Embryonic facial prominence (tissue), 1 donor: ENCODE results near the gene C21orf91.

Experiments used
- DNase-seq: peaks from one replicate; pipeline ENCODE4 v3.0.0-alpha.2; 2016; ENCODE audit errors: extremely low spot score

Gene C21orf91

DNA sequence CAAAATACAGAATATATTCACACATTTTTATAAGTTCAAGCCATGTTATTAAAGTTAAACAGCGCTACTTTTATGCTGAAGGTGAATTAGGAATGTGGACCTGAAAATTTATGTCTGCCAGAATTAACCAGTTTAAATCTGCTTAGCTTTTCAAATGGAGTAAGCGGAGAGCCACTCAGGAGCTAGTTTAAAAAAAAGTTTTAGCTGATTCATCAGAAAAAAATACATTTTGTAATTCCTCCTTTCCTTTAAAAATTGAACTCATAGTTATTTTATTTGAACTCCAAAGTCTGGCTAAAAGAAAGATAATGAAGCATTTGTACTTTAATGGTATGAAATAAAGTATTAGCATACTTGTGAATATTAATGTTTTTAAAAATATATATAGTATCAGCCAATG is 21.2 kb downstream of the C21orf91 start:
- no peak for DNase-seq

GRCh38 chr21:17796503-17796902 is 22.7 kb downstream of the C21orf91 start:
- DNase-seq = no peak

DNA sequence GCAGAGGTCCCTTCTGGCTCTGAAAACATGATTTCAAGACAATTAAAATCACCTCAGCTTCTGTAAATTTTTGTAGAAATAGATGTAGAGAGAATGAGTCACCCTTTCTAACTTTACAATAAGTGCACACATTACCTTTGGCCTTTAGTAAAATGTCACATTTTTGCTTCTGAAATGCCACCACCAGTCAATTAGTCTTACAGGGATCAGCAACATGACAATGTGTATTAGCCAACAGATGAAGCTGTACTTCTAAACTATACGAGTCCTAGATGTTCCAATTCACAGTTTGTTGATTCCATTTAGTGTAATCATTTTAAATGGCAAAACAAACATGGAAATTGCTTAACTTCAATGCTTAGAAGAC is 23.1 kb downstream of the C21orf91 start:
- DNase-seq = no peak

DNA sequence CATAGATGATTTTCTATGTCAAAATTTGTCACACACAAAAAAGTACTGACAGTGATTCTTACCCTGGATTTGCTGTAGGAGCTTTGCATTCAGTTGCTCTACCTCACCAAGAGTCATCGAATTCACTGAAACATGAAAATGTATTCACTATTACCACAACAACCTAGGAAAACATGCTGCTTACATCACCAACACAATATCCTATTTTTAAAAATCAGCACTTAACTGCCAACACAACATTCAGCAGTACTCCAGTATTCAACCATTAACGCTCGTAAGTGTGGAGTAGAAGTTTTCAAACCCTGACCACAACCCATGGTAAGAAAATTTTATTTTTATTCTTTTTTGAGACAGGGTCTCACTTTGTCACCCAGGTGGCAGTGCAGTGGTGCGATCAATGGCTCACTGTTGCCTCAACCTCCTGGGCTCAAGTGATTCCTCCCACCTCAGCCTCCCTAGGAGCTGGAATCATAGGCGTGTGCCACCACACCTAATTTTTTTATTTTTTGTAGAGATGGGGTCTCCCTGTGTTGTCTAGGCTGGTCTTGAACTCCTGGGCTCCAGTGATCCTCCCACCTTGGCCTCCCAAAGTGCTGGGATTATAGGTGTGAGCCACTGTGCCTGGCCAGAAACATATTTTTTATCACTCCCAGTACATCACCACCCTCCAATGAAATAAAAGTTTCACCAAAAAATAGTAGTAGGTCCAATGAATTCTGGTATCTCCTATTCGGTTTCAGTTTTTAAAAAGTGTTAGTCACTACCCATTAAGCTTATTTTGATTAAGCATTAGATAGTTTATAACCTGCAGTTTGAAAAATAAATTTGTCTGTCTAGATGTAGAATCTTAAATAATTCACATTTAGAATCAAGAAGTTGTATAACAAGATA is 23.8 kb downstream of the C21orf91 start:
- no peak for DNase-seq

DNA sequence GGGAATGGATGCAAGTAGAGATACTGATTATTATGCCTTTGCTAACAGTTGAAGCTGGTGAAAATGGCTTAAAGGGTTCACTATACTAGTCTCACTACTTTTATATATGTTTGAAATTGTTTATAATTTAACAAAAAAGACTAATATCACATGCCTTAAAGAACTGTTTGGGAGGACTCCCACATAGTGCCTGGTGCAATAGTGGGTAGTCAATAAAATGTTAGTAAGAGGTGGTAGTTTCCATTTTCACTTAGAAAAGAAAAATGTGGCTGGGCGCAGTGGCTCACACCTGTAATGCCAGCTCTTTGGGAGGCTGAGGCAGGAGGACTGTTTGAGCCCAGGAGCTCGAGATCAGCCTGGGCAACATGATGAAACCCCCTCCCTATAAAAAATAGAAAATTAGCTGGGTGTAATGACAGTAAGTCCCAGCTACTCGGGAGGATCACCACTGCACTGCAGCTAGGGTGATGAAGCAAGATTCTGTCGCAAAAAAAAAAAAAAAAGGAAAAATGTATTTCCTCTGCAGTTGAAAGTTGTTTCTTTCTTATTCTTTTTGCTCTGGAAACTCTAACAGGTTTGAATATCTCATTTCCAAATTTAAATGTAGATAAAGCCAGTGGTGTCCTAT is 24.5 kb downstream of the C21orf91 start:
- no peak for DNase-seq

- no peak for DNase-seq
Observed at GRCh38 chr21:17793246-17794123, 25.7 kb downstream of the C21orf91 start.

DNA sequence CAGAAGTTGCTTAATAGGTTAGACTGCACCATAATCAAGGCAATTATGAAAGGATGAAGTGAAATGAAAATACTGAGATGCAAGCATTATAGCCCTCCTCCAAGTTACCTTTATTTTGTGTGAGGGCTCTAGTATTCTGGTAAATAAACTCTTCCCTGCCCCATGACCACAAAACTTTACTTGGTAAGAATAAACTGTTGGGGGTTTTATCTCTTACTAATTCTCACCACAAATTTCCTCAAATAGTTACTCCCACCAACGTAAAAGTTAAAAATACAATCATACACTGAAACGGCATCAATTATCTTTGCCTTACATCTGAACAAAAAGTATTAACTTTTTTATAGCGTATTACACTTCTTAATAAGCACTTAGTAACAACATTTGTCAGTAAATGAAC is 29.5 kb downstream of the C21orf91 start:
- DNase-seq = no peak

- DNase-seq = no peak
Observed at GRCh38 chr21:17789069-17789468, 30.1 kb downstream of the C21orf91 start.

- no peak for DNase-seq
Observed at GRCh38 chr21:17786851-17787181, 32.3 kb downstream of the C21orf91 start.

- no peak for DNase-seq
Observed at GRCh38 chr21:17786071-17786850, 32.9 kb downstream of the C21orf91 start.

- DNase-seq = no peak
Observed at GRCh38 chr21:17785403-17785788, 33.8 kb downstream of the C21orf91 start.

- no peak for DNase-seq
Observed at GRCh38 chr21:17784604-17785402, 34.4 kb downstream of the C21orf91 start.

GRCh38 chr21:17784180-17784598 is 35.0 kb downstream of the C21orf91 start:
- DNase-seq = no peak

DNA sequence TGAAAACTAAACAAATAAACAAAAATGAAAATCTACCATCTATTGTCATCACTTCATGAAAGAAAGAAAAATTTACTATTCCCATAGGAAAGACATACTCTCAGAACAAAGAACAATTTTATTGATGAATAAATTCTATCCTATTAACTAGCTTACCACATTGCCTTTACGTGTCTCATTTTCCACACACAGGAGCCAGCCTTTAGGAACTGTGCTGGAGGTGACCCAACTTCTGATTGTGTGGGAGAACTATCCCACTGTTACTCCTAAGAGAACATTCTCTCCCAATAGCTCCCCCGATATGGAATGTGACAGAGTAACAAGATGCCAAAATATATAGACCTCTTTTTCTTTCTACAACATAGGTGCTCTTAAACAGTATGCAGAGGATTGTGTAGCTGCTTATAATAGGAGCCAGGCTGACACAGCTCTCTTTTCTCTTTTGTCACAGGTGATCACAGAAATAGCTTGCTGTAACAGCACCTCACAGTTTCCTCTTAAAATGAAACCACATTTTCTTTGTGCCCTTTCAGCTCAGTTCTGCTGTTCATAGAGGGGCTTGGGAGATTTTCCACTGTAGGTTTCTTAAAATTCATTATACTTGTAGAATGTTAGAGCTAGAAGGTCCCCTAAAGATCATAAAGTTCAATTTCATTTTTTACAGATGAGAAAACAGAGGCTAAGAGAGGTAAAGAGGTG is 35.5 kb downstream of the C21orf91 start:
- DNase-seq = no peak

- no peak for DNase-seq
Observed at GRCh38 chr21:17783003-17783402, 36.2 kb downstream of the C21orf91 start.

DNA sequence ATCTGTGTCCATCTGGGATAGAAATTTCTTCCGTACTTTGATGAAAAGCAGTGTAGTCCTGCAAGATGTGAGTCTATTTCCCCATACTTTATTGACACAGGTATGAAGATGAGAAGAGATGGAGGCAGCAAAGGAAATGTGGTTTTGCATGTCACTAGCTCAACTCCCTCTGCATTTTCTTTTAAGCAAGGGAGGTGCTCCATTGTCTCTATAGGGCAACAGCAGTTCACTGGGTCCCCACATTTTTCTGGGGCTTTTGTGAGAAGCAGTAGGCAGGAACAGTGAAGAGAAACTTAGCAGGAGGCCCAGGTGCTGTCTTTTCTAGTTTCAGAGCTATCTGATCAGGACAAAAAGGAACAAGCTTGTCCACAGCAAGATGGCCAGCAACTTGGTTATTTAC is 37.1 kb downstream of the C21orf91 start:
- DNase-seq = no peak

DNA sequence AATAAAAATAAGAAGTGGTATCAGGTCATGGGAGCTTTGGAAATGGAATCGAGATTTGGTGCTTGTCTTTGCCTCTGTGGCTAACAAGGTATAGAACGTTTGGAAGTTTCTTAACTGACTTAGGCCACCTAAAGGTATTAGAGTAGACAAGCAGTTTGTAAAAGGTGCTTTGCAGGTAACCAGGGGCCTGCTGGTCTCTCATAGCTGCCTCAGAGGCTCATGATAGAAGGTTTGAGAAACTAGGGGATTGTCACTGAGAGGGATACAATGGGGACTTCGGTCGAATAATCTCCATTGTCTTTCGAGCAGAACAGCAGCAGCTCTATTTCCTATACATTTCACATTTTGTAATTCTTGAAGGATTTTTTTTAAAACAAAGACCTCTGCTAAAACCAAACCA is 37.6 kb downstream of the C21orf91 start:
- DNase-seq = no peak

DNA sequence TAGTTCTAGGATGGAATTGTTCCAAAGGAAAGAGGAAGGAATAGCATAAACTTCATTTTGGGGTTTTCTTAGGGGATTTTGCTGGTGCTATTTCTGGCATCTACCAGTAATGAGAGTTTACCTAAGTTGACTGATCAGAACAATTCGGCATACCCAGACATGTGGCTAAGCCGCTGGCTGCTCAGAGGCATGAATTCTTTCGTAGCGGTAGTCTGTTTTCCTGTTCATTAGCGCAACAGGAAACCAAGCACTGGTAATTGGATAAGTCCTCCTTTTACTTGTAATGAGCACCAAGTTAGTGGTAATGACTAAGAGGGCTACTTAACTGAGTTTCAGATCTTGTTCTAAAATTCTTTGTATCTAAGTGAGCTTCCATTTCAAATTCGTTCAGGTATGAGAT is 38.6 kb downstream of the C21orf91 start:
- DNase-seq = no peak

DNA sequence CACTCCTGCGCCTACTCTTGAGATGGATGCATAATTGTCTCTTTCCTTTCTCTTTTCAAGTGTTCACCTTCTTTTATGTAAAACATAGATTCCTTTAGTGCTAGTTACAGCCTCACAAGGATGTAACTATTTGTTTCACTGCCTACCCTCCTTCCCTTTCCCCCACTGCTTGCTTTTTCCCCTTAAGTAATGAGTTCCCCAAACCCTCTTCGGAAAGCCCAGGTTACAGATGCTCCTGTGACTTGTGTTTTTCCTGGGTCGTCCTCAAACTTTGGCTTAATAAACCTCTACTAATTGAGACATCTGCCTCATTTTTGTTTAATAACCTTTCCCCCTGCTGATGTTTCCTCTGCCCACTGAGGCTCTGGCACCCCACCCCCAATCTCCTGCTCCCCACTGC is 39.2 kb downstream of the C21orf91 start:
- no peak for DNase-seq

DNA sequence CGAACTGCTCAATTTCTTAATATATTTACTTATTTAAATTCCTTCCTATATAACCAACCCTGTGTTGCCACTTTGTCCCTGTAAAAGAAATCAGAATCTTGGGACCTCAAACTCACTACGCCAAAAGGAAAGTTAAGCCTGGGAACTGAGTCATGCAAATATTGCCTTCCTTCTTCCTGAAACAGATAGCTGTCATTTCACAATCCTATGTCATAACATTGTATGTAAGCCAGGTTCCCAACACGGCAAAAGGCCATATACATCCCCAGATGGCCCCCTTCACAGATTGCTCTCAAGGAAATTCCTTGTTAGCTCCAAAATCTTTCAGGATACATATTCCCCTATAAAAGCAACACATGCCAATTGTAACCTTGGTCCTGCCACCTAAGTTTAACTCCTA is 39.7 kb downstream of the C21orf91 start:
- no peak for DNase-seq
